Retinal pigment epithelial cell (primary cell): ENCODE measurements around the gene GARIN3.
"Not testable (repeated sequence)": the region's sequence is repeated elsewhere in the genome, so short reads cannot be mapped to it uniquely, and the experiment has no call there.

Experiments used
- DNase-seq: peaks from one replicate; pipeline ENCODE4 v3.0.0-alpha.2; 2010; ENCODE audit warnings: low read depth
- H3K4me3 ChIP-seq: 2 replicates; pipeline ENCODE4 v1.5.1; 2011; ENCODE audit warnings: mild to moderate bottlenecking, low read length, control low read depth, moderate library complexity
- CTCF ChIP-seq: conservative IDR thresholded peaks from 2 replicates; pipeline ENCODE4 v1.5.1; 2011; ENCODE audit warnings: low read depth, low read length, control low read depth, inconsistent platforms

The GARIN3 gene

GRCh38 chr5:157193699-157194424, 27.8 kb upstream of the GARIN3 start:
- DNase-seq: no peak
- TF ChIP-seq CTCF: no peak
- no peak overlapping the region for H3K4me3 ChIP-seq

GRCh38 chr5:157189223-157189622, 23.2 kb upstream of the GARIN3 start:
- TF ChIP-seq CTCF: no peak
- H3K4me3 ChIP-seq: no peak overlapping the region
- DNase-seq: no peak

GRCh38 chr5:157188270-157188669, 22.2 kb upstream of the GARIN3 start:
- no peak overlapping the region for H3K4me3 ChIP-seq
- no peak for TF ChIP-seq CTCF
- no peak for DNase-seq

- DNase-seq: no peak
- TF ChIP-seq CTCF: no peak
- H3K4me3 ChIP-seq: no peak overlapping the region
Observed at GRCh38 chr5:157187046-157187754, 21.1 kb upstream of the GARIN3 start.

- DNase-seq: no peak
- no peak for TF ChIP-seq CTCF
- no peak overlapping the region for H3K4me3 ChIP-seq
Observed at GRCh38 chr5:157186309-157187045, 20.4 kb upstream of the GARIN3 start.

GRCh38 chr5:157185122-157185521, 19.1 kb upstream of the GARIN3 start:
- H3K4me3 ChIP-seq, DNase-seq: not testable (repeated sequence)

- no peak for TF ChIP-seq CTCF
- DNase-seq: no peak
- H3K4me3 ChIP-seq: no peak overlapping the region
Observed at GRCh38 chr5:157184117-157184670, 18.1 kb upstream of the GARIN3 start.
